GM21526 (cell line): ENCODE results near the gene TNNC1.

Experiments used
- ATAC-seq: cut with Tn5 transposase; IDR thresholded peaks from one replicate; pipeline ENCODE4 v1.9.1; 2021; ENCODE audit warnings: moderate library complexity; ENCODE audit not compliant: unreplicated experiment, low FRiP score

Gene TNNC1

GRCh38 chr3:52453496-52454249, at the start of gene TNNC1:
TSS of gene TNNC1 (minus strand) at chr3:52454041. CDS start at chr3:52454015, 26 bp downstream.
- ATAC-seq, result no peak

- ATAC-seq, result no peak
Observed at GRCh38 chr3:52502808-52503350, 49.0 kb upstream of the TNNC1 start.

GRCh38 chr3:52502001-52502400, 48.2 kb upstream of the TNNC1 start:
- no peak for ATAC-seq

GRCh38 chr3:52501046-52501445, 47.2 kb upstream of the TNNC1 start:
- ATAC-seq, result no peak

- ATAC-seq, result no peak
Observed at GRCh38 chr3:52498137-52499054, 44.6 kb upstream of the TNNC1 start.

- no peak for ATAC-seq
Observed at GRCh38 chr3:52495777-52496602, 42.1 kb upstream of the TNNC1 start.

- no peak for ATAC-seq
Observed at GRCh38 chr3:52494886-52495495, 41.1 kb upstream of the TNNC1 start, which contains the start of gene STAB1. TSS of gene STAB1 (plus strand) at chr3:52495338. CDS start at chr3:52495414, 76 bp downstream.

- ATAC-seq, result no peak
Observed at GRCh38 chr3:52494445-52494844, 40.6 kb upstream of the TNNC1 start.

GRCh38 chr3:52493232-52494017, 39.6 kb upstream of the TNNC1 start:
- ATAC-seq, result no peak

- no peak for ATAC-seq
Observed at GRCh38 chr3:52492059-52492458, 38.2 kb upstream of the TNNC1 start.

GRCh38 chr3:52490939-52491526, 37.2 kb upstream of the TNNC1 start:
- no peak for ATAC-seq

- ATAC-seq, result no peak
Observed at GRCh38 chr3:52490035-52490938, 36.4 kb upstream of the TNNC1 start.

GRCh38 chr3:52489453-52489852, 35.6 kb upstream of the TNNC1 start:
- ATAC-seq, result no peak

GRCh38 chr3:52488746-52489145, 34.9 kb upstream of the TNNC1 start:
- ATAC-seq, result no peak

GRCh38 chr3:52487788-52488691, 34.2 kb upstream of the TNNC1 start:
- ATAC-seq, result no peak

- no peak for ATAC-seq
Observed at GRCh38 chr3:52487050-52487787, 33.4 kb upstream of the TNNC1 start.
